ENCODE data around the gene RBCK1. TPM values are rescaled to one million over a fixed set of nuclear protein-coding genes. Genes with fewer than 3 reads are reported as not detected.
A peak's percentile ranks its signal among the peaks of the same experiment; 100 is the strongest.
"Not testable (repeated sequence)": the region's sequence is repeated elsewhere in the genome, so short reads cannot be mapped to it uniquely, and the experiment has no call there.

The RBCK1 gene
- total and polyA plus RNA-seq, 2 experiments from 2014 or later: 72.3 to 129 TPM

GRCh38 chr20:472889-473292 is 64.8 kb downstream of the RBCK1 start:
- Histone ChIP-seq H3K9me3 (ENCODE audit: low read depth) (no peaks in the 10 kb centered on the region), H3F3A (ENCODE audit: insufficient read depth) (peaks cover 12% of the 10 kb centered on the region; the same call in 1 of the 2 replicates), H3K4me2 (ENCODE audit: unreplicated experiment) (no peak overlapping the region), H3K79me2 (ENCODE audit: insufficient read depth) (no peaks in the 10 kb centered on the region), H3K9ac (no peak overlapping the region), H4K20me1 (ENCODE audit: insufficient read depth) (no peaks in the 10 kb centered on the region), H3K9me2 (ENCODE audit: insufficient read depth) (no peaks in the 10 kb centered on the region), H3K4me3 (no peak overlapping the region), H3K27me3 (replicated peaks; ENCODE audit: insufficient read depth) (no peaks in the 10 kb centered on the region), H3K36me3 (ENCODE audit: low read depth) (peaks cover 4% of the 10 kb centered on the region; the same call in 1 of the 2 replicates), H2AFZ (no peak overlapping the region), H3K27ac (no peak overlapping the region), H3K4me1 (ENCODE audit: insufficient read depth) (peaks cover 8% of the 10 kb centered on the region)
- in situ Hi-C loops (cut with MboI): no loop called here
- no peak for TF ChIP-seq EZH2 (IDR thresholded peaks at IDR 0.05; ENCODE audit: insufficient read depth, poor library complexity, severe bottlenecking)
- no peak for TF ChIP-seq EZH2phosphoT487 (IDR thresholded peaks at IDR 0.05; ENCODE audit: insufficient read depth, low read depth)
- WGBS, 2 experiments (ENCODE audit: low coverage in 1 of 2, low lambda C conversion rate in 2 of 2, missing lambda C conversion rate in 2 of 2): 94% methylated on average over 1 of the region's 1 CpG
- DNase-seq: no peak

GRCh38 chr20:474581-474980 is 66.5 kb downstream of the RBCK1 start:
- no peak for DNase-seq
- TF ChIP-seq EZH2phosphoT487 (IDR thresholded peaks at IDR 0.05; ENCODE audit: insufficient read depth, low read depth): no peak
- no peak for TF ChIP-seq EZH2 (IDR thresholded peaks at IDR 0.05; ENCODE audit: insufficient read depth, poor library complexity, severe bottlenecking)
- H3K9ac ChIP-seq: no peak overlapping the region
- in situ Hi-C loops (cut with MboI): no loop called here
- H3F3A ChIP-seq (ENCODE audit: insufficient read depth): peaks cover 18% of the 10 kb centered on the region
- no peaks in the 10 kb centered on the region for H3K79me2 ChIP-seq (ENCODE audit: insufficient read depth)
- H3K27me3 ChIP-seq (replicated peaks; ENCODE audit: insufficient read depth): no peaks in the 10 kb centered on the region
- WGBS, 2 experiments (ENCODE audit: low coverage in 1 of 2, low lambda C conversion rate in 2 of 2, missing lambda C conversion rate in 2 of 2): 93 to 96% methylated on average over 2 of the region's 2 CpGs
- no peaks in the 10 kb centered on the region for H3K9me2 ChIP-seq (ENCODE audit: insufficient read depth)
- H3K27ac ChIP-seq: no peak overlapping the region
- no peaks in the 10 kb centered on the region for H3K9me3 ChIP-seq (ENCODE audit: low read depth)
- H3K4me2 ChIP-seq (ENCODE audit: unreplicated experiment): no peak overlapping the region
- peaks cover 8% of the 10 kb centered on the region; the same call in 1 of the 2 replicates for H3K36me3 ChIP-seq (ENCODE audit: low read depth)
- no peak overlapping the region for H3K4me3 ChIP-seq
- no peak overlapping the region for H2AFZ ChIP-seq
- H3K4me1 ChIP-seq (ENCODE audit: insufficient read depth): peaks cover 17% of the 10 kb centered on the region
- H4K20me1 ChIP-seq (ENCODE audit: insufficient read depth): no peaks in the 10 kb centered on the region

- H3K36me3 ChIP-seq (ENCODE audit: low read depth): peaks cover 14% of the 10 kb centered on the region; the same call in 1 of the 2 replicates
- WGBS, 2 experiments (ENCODE audit: low coverage in 1 of 2, low lambda C conversion rate in 2 of 2, missing lambda C conversion rate in 2 of 2): 52 to 53% methylated on average over 6 of the region's 6 CpGs
- H3K9me3 ChIP-seq (ENCODE audit: low read depth): no peaks in the 10 kb centered on the region
- H4K20me1 ChIP-seq (ENCODE audit: insufficient read depth): no peaks in the 10 kb centered on the region
- H3F3A ChIP-seq (ENCODE audit: insufficient read depth): peaks cover 29% of the 10 kb centered on the region
- TF ChIP-seq EZH2phosphoT487 (IDR thresholded peaks at IDR 0.05; ENCODE audit: insufficient read depth, low read depth) (no peak), EZH2 (IDR thresholded peaks at IDR 0.05; ENCODE audit: insufficient read depth, poor library complexity, severe bottlenecking) (no peak)
- H3K9ac ChIP-seq: peak overlapping the region; percentile 50
- no peak overlapping the region for H3K4me2 ChIP-seq (ENCODE audit: unreplicated experiment)
- no peak overlapping the region for H2AFZ ChIP-seq
- H3K4me1 ChIP-seq (ENCODE audit: insufficient read depth): peaks cover 17% of the 10 kb centered on the region
- in situ Hi-C loops (cut with MboI): loop anchor here (5.0 kb wide), 1 partner anchor 123 kb away; no protein-coding TSS in a partner anchor
- no peaks in the 10 kb centered on the region for H3K27me3 ChIP-seq (replicated peaks; ENCODE audit: insufficient read depth)
- DNase-seq: peak; percentile 65
- no peaks in the 10 kb centered on the region for H3K79me2 ChIP-seq (ENCODE audit: insufficient read depth)
- no peaks in the 10 kb centered on the region for H3K9me2 ChIP-seq (ENCODE audit: insufficient read depth)
- H3K27ac ChIP-seq: peak overlapping the region; percentile 70
- H3K4me3 ChIP-seq: no peak overlapping the region
These were observed 67.6 kb downstream of the RBCK1 start for GRCh38 chr20:475463-476357.

GRCh38 chr20:476561-477249 is 68.6 kb downstream of the RBCK1 start:
- H3K4me3 ChIP-seq; H3K9ac ChIP-seq; H2AFZ ChIP-seq; DNase-seq; H3K9me2 ChIP-seq (ENCODE audit: insufficient read depth); H3K9me3 ChIP-seq (ENCODE audit: low read depth); H4K20me1 ChIP-seq (ENCODE audit: insufficient read depth); H3K4me2 ChIP-seq (ENCODE audit: unreplicated experiment); H3K27me3 ChIP-seq (replicated peaks; ENCODE audit: insufficient read depth); H3K79me2 ChIP-seq (ENCODE audit: insufficient read depth): not testable (repeated sequence)
- Histone ChIP-seq H3F3A (ENCODE audit: insufficient read depth) (peaks cover 37% of the 10 kb centered on the region), H3K4me1 (ENCODE audit: insufficient read depth) (peaks cover 17% of the 10 kb centered on the region), H3K27ac (peak overlapping the region; percentile 70), H3K36me3 (ENCODE audit: low read depth) (peaks cover 18% of the 10 kb centered on the region; the same call in 1 of the 2 replicates)
- WGBS, 2 experiments (ENCODE audit: low coverage in 1 of 2, low lambda C conversion rate in 2 of 2, missing lambda C conversion rate in 2 of 2): 99 to 100% methylated on average over 6 of the region's 6 CpGs
- in situ Hi-C loops (cut with MboI): loop anchor here (5.0 kb wide), 1 partner anchor 124 kb away; no protein-coding TSS in a partner anchor

Measured in GM23248 (cell line).